DND-41 (cell line): ENCODE results near the gene NRG3.

Experiments used
- EZH2 ChIP-seq: IDR thresholded peaks from 3 replicates; pipeline ENCODE4 v1.6.1; 2012; ENCODE audit warnings: borderline replicate concordance, low read depth, mild to moderate bottlenecking, moderate library complexity, low read length, inconsistent platforms; ENCODE audit not compliant: severe bottlenecking
- TF ChIP-seq, protein P1 (sequence below): IDR thresholded peaks from 2 replicates; pipeline ENCODE4 v1.5.1; 2012; ENCODE audit warnings: borderline replicate concordance, low read length, moderate library complexity, mild to moderate bottlenecking; ENCODE audit not compliant: poor library complexity, severe bottlenecking; ENCODE audit errors: extremely low read depth

DNA sequence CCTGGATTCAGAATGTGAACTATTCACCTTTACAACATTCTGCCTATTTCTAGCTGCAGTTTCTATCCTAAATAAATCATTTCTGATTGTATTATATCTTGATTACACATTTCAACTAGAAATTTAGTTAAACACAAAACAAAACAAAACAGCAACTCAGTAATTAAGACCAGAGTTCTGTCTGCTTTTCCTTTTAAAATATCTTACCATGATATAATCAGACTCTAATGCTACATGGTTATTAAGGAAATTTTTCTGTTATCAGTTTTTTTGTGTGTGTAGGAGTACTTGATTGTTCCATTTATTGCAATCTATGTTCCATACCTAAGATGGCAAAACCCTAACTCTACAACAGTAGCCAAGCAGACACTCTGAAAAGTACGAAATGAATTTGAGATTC is 663.3 kb downstream of the NRG3 start:
- TF ChIP-seq, protein P1, sequence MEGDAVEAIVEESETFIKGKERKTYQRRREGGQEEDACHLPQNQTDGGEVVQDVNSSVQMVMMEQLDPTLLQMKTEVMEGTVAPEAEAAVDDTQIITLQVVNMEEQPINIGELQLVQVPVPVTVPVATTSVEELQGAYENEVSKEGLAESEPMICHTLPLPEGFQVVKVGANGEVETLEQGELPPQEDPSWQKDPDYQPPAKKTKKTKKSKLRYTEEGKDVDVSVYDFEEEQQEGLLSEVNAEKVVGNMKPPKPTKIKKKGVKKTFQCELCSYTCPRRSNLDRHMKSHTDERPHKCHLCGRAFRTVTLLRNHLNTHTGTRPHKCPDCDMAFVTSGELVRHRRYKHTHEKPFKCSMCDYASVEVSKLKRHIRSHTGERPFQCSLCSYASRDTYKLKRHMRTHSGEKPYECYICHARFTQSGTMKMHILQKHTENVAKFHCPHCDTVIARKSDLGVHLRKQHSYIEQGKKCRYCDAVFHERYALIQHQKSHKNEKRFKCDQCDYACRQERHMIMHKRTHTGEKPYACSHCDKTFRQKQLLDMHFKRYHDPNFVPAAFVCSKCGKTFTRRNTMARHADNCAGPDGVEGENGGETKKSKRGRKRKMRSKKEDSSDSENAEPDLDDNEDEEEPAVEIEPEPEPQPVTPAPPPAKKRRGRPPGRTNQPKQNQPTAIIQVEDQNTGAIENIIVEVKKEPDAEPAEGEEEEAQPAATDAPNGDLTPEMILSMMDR = no peak
- TF ChIP-seq EZH2 = no peak
